ACHN (cell line): ENCODE results near the gene IRF2BP1.
"Not testable (repeated sequence)": the region's sequence is repeated elsewhere in the genome, so short reads cannot be mapped to it uniquely, and the experiment has no call there.

Experiments
- DNase-seq: peaks from one replicate; pipeline ENCODE4 v3.0.0-alpha.2; 2015
- in situ Hi-C: cut with HindIII; loops from 2 replicates; pipeline ENCODE4 v1.10.0; 2017; ENCODE audit warnings: low sequenced_read_pairs, low pct_ligation_motif_present, low pct_unique_long_range_greater_than_20kb

The IRF2BP1 gene

GRCh38 chr19:45883881-45884681 lies 1.9 kb downstream of the IRF2BP1 start:
- in situ Hi-C loops, result no loop called here
- no peak for DNase-seq

- in situ Hi-C loops, result no loop called here
- no peak for DNase-seq
These were observed 2.4 kb downstream of the IRF2BP1 start for GRCh38 chr19:45883586-45883880.

- in situ Hi-C loops, result no loop called here
These were observed 3.0 kb downstream of the IRF2BP1 start for GRCh38 chr19:45882652-45883585.

GRCh38 chr19:45881909-45882528 lies 3.9 kb downstream of the IRF2BP1 start:
- no peak for DNase-seq
- in situ Hi-C loops, result no loop called here

More at GRCh38 chr19:45882652-45883585, 3.0 kb downstream of the IRF2BP1 start:
- DNase-seq, result peak; percentile 86

- DNase-seq, result no peak
- in situ Hi-C loops, result no loop called here
These were observed 4.6 kb downstream of the IRF2BP1 start for GRCh38 chr19:45881082-45881908.

- in situ Hi-C loops, result no loop called here
- DNase-seq, result no peak
These were observed 6.0 kb downstream of the IRF2BP1 start for GRCh38 chr19:45879971-45880370.

- DNase-seq, result no peak
- in situ Hi-C loops, result no loop called here
These were observed 6.9 kb downstream of the IRF2BP1 start for GRCh38 chr19:45879055-45879454.

GRCh38 chr19:45878043-45878794 lies 7.7 kb downstream of the IRF2BP1 start:
- DNase-seq, result no peak
- in situ Hi-C loops, result no loop called here

GRCh38 chr19:45876411-45877197 lies 9.3 kb downstream of the IRF2BP1 start:
- DNase-seq, result no peak
- in situ Hi-C loops, result no loop called here

GRCh38 chr19:45876161-45876410 lies 9.9 kb downstream of the IRF2BP1 start:
- in situ Hi-C loops, result no loop called here
- DNase-seq, result no peak

GRCh38 chr19:45874620-45874966 lies 11.3 kb downstream of the IRF2BP1 start:
- in situ Hi-C loops, result no loop called here
- DNase-seq, result no peak

GRCh38 chr19:45873219-45873772 lies 12.6 kb downstream of the IRF2BP1 start:
- in situ Hi-C loops, result no loop called here
- DNase-seq, result no peak

GRCh38 chr19:45872095-45872919 lies 13.6 kb downstream of the IRF2BP1 start:
- DNase-seq, result no peak
- in situ Hi-C loops, result no loop called here

GRCh38 chr19:45870798-45871197 lies 15.1 kb downstream of the IRF2BP1 start:
- DNase-seq, result no peak
- in situ Hi-C loops, result no loop called here

- in situ Hi-C loops, DNase-seq: not testable (repeated sequence)
These were observed 18.7 kb downstream of the IRF2BP1 start for GRCh38 chr19:45867241-45867640.

- DNase-seq, result no peak
- in situ Hi-C loops, result no loop called here
These were observed 19.4 kb downstream of the IRF2BP1 start for GRCh38 chr19:45866400-45867176.
